ENCODE data around the gene MVB12B. TPM values are rescaled to one million over a fixed set of nuclear protein-coding genes. Genes with fewer than 3 reads are reported as not detected.
"Not testable (repeated sequence)": the region's sequence is repeated elsewhere in the genome, so short reads cannot be mapped to it uniquely, and the experiment has no call there.

MVB12B gene
- total RNA-seq, 1 experiment from 2014 or later: 6.2 TPM

DNA sequence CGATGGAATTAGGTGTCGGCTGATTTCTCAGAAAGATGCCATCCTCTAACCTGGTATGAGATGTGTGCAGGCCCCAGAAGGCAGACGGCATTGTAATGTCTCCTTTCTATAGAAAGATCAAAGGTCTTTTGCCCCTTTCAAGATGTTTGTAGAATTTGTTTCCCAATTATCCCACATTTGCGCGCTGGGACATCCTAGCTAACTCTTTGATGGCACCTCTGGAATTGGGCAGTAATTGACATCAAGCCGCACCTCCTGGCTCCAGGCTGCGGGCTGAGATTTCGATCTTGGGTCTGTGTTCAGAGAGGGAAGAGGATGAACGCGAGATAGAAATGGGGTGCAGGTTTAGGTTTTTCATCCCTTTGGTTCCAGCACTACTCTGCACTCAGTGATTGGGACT lies 202.3 kb downstream of the MVB12B start:
- DNase-seq (ENCODE audit: low read depth): no peak

DNA sequence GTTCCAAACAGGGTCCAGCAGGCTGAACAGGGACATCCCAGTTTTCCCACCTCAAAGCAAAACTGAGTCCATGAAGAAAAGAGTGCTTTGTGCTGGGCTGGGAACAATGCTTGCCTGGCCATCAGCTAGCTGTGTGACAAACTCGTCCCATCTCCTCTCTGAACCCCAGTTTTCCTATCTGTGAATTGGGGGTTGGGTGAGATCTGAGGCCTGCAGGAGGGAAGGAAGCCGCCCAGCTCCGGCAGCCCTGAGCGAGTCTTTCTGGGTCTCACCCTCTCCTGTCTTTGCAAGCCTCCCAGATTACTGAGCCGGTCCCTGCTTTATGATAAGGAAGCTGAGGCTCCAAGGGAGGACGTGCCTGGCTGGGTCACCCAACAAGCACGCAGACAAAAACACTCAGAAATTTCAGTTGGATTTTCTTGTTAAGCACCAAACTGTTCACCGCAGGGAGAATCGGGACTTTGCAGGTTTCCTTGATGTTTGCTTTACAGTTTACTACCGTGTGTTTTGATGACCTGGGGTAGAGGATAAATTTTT lies 204.5 kb downstream of the MVB12B start:
- DNase-seq (ENCODE audit: low read depth): no peak

DNA sequence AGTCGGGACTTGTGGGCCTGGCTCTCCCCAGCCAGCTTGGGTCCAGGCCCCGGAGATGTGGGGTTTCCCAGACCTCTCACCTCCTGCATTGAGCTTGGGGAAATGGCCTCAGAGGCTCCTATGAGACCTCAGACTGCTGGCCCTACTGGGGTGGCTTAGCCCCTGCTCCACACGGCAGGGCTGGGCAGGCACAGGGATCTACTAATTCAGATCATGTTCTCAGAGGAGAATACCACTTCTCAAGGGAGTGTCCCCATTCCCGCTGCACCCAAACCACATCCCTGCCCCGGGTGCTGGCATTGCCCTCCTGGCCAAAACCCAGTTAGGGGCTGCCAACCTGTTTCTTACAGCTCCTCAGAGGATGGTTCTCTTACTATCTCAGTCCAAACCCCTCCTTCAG lies 205.0 kb downstream of the MVB12B start:
- no peak for DNase-seq (ENCODE audit: low read depth)

DNA sequence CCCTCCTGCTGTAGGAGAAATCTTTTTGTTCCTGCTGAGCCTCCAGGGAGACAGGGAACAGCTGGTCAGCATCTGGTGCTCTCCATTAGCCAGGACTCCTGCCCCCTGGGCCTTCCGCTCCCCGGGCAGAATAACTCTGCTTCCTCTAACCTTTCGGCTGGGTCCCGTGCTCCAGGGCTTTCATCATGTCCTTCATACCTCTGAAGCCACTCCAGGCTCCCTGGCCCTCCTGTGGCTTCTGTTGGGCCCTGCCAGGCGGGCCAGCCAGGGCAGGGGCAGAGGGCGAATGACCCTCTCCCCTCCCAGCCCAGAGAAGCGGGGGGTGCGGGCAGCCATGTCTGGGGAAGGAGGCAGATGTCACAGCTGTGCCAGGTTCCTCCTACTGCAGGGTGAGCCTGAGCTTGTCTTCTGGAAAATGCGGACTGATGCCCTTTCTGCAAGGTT lies 205.4 kb downstream of the MVB12B start:
- DNase-seq (ENCODE audit: low read depth): no peak

DNA sequence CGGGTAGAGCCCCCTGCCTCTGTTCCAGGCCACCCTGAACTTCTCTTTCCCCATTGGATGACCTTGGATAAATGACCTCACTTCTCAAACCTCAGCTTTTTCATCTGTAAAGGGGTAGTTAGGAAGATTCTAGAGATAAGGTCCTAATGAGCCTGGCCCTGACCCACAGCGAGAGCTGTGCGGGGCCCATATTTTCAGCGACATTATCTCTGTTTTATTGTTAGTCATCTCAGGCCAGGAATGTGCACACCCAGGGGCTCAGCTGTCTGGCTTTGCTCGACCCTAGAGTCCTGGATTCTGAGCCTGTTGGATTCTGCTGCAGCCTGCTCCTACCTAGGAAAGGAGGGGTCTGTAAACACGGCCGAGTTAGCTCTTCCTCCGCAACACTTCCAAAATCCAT lies 205.9 kb downstream of the MVB12B start:
- DNase-seq (ENCODE audit: low read depth): no peak

DNA sequence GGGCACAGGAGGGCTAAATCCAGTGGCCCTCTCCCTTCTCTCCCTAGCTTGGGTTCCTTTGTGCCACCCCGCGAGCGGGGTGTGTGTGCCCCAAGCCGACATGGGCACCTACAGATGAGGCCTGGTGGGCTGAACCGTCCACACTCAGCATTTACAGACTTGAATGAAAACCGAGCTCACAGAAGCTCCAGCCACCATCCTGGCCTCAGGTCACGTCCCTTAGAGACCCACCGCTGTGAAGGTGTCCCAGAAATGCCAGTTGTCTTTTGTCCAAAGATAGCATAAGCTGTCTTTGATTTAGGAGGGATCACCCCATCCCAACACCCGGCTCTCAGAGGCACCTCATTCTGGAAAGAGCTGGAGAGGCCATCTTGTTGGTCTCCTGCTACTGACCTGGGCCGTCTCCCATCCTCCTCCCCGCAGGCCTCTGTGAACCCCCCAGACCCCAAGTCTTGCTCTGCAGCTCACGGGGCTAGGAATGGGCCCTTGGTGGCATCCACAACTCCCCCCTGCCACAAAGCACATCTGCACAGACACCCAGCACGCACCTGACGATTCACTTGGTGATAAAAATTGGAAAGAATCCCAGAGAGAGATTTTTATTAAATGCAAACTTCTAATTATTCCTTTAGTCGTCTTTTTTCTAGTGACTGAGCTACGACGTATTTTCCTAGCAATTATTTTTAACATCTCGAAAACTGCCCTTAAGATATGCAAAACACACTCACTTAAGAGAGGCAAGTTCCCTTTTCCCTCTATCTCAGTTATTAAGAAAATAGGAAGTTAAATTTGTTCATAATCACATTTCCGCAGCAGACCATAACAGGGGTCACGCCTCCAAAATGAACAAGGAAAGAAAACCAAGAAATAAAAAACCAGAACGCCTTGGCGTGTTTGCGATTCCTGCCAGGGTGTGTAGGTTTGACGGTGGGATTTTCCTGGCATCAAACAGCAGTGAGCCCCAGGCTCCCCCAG lies 206.6 kb downstream of the MVB12B start:
- DNase-seq (ENCODE audit: low read depth): no peak

DNA sequence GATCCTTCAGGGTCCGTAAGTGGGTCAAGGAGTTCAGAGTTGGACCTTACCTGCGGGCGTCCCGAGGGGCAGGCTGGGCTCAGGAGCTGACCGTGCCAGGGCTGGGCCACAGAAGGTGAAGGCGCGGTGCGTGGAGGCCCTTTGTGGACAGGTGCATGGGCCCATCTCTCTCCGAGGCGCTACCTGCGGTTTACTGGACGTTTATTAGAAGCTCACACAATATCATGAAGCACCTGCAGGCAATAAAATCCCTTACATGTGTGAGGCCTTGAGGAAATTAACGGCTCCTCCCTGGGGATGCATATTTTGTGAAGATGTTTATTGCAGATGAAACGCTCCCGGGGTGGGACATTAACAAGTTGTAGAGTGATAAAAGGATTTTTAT lies 207.3 kb downstream of the MVB12B start:
- no peak for DNase-seq (ENCODE audit: low read depth)

DNA sequence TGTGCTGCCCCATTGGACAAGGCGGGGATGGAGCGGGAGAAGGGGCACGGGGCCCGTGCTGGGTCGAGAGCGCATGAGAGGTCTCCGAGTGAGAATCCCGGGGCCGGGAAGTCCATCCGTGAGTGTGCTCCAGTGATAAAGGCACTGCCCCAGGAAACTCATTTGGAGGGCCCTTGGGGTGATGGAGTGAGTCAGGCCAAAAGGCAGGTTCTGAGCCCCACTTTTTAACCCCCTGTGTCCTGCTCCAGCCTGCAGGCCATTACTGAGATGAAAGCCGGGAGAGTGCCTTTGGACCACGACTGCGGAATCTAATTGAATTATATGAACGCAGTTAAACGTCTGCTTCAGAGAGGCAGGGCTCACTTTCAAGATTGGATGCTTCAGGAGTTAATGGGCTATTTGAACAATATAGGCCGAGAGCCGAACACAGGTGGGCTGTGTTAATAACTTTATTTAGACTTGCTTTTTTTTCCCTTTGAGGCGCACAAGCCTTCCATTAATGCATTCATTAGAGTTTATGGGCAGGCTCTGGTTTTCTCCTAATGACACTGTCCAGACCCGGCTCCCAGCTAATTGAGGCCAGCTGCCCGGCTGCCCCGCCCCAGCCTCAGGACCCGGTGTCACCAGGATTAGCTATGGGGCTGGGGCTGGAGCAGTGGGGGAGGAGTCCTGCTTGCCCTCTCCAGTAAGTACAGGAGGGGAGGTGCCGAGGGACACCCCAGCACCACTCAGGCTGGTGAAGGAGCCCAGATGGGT lies 208.0 kb downstream of the MVB12B start:
- no peak for DNase-seq (ENCODE audit: low read depth)

DNA sequence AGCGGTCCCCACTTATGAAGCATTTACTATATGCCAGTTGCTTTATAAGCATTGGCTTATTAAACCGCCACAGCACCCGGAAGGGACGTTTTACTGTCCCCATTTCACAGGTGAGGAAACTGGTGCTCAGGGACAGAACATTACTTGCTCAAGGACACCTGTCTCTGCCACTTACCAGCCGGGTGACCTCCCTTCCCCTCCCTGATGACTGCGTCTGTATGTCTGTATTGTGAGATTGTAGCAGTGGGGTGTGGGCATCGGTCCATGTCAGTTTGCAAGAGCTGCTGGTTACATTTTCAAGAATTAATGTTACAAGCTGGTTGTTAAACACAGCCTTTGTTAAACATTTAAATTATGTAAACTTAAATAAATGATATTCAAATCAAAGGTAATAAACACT lies 209.5 kb downstream of the MVB12B start:
- no peak for DNase-seq (ENCODE audit: low read depth)

DNA sequence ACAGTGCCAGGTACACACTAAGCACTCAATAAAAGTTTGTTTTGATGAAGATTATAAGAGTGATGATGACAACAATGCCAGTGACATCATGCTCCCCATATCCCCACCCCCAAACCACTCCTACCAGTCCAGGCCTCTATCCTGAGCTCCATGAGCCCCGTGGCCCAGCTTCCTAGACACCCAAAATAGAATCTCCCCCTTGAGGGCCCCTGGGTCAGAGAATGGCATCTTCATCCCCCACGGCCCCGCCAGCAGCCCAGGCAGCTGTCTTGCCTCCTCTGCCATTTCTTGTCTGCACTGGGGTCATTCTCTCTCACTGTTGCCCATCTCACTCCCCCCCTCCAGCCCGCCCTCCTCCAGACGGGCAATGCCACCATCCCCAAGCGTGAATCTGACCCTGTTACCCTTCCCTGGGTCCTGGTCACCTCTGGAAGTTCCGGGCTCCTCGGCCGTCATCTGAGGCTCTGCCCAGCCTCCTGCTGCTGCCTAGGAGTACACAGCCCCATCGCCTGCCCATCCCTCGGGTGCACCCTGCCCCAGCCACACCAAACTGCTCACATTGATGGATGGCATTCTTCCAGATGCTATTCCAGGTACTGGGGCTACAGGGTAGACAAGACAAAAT lies 210.3 kb downstream of the MVB12B start:
- DNase-seq (ENCODE audit: low read depth): no peak

DNA sequence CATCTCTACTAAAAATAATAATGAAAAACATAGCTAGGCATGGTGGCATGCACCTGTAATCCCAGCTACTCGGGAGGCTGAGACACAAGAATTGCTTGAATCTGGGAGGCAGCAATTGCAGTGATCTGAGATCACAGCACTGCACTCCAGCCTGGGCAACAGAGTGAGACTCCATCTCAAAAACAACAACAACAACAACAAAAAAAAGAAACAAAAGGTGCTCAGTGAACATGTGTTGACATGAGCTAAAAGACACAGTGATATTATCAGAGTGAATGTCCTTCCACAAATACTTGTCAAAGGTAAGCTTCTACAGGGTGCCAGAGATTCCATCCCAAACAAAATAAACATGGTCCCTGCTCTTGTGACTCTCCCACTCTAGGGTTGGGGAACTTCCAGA lies 211.9 kb downstream of the MVB12B start:
- DNase-seq (ENCODE audit: low read depth): no peak

DNA sequence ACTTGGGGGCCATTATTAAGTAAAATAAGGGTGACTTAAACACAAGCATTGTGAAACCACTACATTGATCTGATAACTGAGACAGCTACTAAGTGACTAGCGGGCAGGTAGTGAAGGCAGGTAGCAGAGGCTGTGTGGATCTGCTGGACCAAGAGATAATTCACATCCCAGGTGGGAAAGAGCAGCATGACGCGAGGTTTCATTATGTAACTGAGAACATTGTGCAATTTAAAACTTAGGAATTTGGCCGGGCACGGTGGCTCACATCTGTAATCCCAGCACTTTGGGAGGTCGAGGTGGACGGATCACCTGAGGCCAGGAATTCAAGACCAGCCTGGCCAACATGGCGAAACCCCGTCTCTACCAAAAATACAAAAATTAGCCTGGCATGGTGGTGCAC lies 213.8 kb downstream of the MVB12B start:
- not testable (repeated sequence) for DNase-seq (ENCODE audit: low read depth)

DNA sequence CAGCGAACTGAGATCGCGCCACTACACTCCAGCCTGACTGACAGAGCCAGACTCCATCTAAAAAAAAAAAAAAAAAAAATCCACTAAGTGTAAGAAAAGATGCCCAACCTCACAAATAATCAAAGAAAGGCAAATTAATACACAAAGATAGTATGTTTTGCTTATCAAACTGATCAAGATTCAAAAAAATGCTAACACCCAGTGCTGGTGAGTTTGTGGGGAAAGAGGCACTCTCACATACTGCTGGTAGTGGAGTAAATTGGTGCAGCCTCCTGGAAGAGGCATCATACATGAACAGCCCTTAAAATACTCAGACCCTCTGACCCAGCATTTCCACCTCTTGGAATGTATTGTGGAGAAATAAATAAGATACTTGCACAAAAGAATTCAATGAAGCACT lies 216.9 kb downstream of the MVB12B start:
- DNase-seq (ENCODE audit: low read depth): no peak

DNA sequence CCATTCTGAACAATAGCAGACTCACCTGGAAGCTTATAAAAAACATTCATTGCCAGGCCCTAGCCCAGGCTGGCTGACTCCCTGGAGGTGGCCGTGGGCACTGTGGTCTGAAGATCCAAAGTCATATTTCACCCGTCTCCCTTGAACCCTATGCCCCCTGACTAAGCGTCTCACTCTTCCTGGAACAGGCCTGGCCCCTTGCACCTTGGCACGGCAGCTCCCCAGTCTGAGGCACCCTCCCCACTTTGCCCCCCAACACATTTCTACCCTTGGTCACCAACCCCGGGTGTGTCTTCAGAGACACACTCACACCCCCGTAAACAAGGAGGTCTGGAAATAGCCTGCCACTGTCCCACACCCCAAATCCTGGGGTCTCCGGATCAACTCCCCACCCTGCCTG lies 218.5 kb downstream of the MVB12B start:
- DNase-seq (ENCODE audit: low read depth): no peak

DNA sequence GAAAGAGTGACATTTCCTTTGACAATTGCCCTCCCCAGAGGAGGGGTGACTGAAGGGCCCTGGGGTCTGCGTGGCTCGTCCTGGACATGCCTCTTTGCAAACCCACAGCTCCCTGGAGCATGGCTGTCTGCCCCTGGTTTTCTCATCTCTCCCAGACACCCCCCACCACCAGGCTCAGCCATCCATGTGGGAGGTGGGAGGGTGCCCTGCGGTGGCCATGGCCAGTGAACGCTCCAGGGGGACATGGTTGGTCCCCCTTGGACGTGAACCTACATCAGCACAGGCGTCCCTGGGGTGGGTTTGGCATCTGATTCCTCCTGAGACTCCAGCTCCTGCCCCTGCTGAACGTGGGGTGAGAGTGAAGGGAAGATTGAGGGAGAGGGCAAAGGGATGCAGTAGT lies 219.4 kb downstream of the MVB12B start:
- no peak for DNase-seq (ENCODE audit: low read depth)

DNA sequence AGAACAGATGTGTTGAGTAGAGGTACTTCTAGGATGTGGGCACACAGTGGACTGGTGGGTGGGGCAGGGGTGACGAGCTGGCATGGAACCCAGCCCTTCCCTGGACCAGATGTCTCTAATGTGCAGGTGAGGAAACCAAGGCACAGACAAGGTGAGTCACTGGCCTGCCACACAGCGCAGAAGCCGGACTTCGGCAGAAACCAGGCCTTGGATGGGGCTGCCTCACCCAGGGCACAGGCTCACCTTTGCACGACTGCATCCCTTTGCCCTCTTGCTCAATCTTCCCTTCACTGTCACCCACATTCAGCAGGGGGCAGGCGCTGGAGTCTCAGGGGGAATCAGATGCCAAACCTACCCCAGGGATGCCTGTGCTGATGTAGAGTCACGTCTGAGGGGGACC lies 221.7 kb downstream of the MVB12B start:
- no peak for DNase-seq (ENCODE audit: low read depth)

DNA sequence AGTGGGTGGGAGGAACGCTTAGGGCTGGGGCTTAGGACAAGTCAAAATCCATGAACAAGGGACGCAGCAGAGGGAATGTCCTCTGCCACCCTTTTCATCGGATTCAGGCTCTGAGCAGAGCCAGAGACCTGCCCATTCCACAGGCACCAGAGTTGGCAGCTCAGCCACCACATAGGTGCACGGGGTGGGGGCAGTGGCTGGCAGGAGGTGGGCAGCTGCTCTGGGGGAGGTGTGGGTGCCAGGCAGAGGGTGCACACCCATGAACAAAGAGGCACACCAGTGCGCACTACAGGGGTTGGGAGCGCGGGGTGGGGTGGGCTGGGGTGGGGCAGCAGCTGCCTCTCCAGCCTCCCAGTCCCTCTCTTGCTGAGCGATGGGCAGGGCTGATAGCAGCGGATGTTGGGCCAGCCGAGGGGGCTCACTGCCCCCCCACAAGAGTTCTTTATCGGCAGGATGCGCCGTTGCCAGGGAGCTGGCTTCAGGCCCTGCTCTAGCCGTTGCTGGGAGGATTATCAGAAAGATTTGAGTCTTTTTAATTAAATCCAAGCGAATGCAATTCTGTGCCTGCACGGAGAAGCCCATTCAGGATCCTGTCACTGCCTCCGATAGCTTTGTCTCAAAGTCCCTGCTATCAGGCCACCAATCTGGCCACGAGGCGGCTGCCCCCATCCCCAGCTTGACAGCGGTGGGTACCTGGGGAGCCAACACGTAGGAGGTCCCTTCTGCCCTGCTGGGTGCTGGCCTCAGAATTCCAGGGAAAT lies 222.8 kb downstream of the MVB12B start:
- DNase-seq (ENCODE audit: low read depth): no peak

DNA sequence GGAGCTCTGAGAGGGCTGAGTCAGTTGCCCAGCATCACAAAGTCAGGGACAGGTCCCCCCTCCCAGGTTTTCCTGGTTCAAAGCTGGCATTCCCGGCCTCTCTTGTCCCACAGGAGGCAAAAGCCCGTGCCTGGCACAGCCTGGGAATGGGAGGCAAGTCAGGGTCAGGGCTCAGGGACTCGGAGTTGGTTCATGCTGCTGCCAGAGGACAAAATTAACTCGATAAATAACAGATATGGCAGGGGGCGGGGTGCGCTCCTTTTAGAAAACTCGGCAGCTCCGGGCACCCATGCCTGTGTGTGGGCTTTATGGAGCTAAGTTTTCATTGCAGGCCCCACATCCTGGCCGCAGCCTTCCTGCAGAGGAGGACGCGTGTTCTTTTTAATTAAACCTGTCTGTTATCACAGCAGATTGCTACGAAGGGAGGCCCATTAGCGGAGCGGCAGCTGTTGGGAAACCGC lies 224.3 kb downstream of the MVB12B start:
- DNase-seq (ENCODE audit: low read depth): no peak

DNA sequence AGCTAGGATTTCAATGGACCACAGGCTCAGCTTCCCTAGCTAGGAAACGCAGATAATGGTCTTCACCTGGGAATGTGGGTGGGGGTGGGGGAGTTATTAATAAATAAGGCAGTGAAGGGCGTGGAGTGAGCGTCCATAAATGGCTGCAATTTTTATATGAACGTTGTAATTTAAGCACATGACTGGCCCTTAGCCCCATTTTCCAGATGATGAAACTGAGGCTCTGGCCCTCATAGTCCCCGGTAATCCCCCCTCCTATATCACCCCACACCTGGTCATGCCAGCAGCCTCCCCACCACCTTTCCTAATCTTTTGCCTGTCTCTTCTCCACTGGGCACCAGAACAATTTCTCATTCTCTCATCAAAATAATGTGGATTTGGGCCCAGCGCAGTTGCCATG lies 225.2 kb downstream of the MVB12B start:
- DNase-seq (ENCODE audit: low read depth): no peak

DNA sequence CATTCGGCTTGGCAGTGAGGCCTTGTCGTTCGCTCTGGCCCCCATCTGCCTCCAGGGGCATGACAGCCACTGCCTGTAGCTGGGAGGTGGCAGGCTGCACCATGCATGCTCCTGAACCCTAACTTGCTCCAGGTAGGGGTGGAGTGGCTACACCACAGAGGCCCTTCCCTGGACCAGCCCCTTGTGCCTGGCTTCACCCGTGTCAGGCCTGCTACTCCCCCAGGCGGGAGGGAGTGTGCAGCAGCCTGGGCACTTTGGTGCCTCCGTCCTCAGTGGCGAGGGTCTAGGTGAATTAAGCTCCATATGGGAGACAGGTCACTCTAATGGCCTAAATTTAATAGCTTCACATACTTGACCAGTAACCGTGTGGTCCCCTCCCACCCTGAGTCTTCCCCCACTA lies 227.7 kb downstream of the MVB12B start:
- no peak for DNase-seq (ENCODE audit: low read depth)

DNA sequence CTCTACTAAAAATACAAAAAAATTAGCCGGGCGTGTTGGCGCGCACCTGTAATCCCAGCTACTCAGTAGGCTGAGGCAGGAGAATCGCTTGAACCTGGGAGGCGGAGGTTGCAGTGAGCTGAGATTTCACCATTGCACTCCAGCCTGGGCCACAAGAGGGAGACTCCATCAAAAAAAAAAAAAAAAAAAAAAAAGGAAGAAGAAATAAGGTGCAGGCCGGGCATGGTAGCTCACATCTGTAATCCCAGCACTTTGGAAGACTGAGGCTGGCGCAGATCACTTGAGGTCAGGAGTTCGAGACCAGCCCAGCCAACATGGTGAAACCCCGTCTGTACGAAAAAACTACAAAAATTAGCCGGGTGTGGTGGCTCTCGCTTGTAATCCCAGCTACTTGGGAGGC lies 228.8 kb downstream of the MVB12B start:
- not testable (repeated sequence) for DNase-seq (ENCODE audit: low read depth)
